Activated CD8-positive, alpha-beta T cell treated with anti-CD3 and anti-CD28 coated beads, Interleukin-2, amount 10 ng/mL, durations not matched to agents 7 days and 5 days (primary cell): ENCODE data around the gene CLIC3. TPM values are rescaled to one million over a fixed set of nuclear protein-coding genes. Genes with fewer than 3 reads are reported as not detected.

Experiments
- ATAC-seq: fragments of 150-1000 bp; cut with Tn5 transposase; one replicate; pipeline ENCODE4 v1.10.0; 2021; ENCODE audit warnings: moderate library complexity
- CTCF ChIA-PET: fragments of 350-600 bp; sonication (Branson Sonifier 250); formaldehyde crosslinking; loops from one replicate; lab custom pipeline; 2021; ENCODE audit warnings: antibody characterized with exemption; lab: Charles Lee
- POLR2A ChIA-PET: fragments of 350-600 bp; sonication (Branson Sonifier 250); formaldehyde crosslinking; loops from one replicate; lab custom pipeline; 2021; ENCODE audit warnings: antibody characterized with exemption; lab: Charles Lee
- DNase-seq: peaks from one replicate; pipeline ENCODE4 v3.0.0-alpha.2; 2020
- H3K27ac Mint-ChIP-seq: one replicate; pipeline ENCODE4 v1.8.0; 2021; ENCODE audit warnings: mild to moderate bottlenecking, mixed read lengths
- H3K27me3 Mint-ChIP-seq: one replicate; pipeline ENCODE4 v1.8.0; 2021; ENCODE audit warnings: low read depth, mixed read lengths
- H3K36me3 Mint-ChIP-seq: one replicate; pipeline ENCODE4 v1.8.0; 2021; ENCODE audit warnings: low read depth, mixed read lengths
- H3K4me1 Mint-ChIP-seq: one replicate; pipeline ENCODE4 v1.8.0; 2021; ENCODE audit warnings: low read depth, mixed read lengths
- H3K4me3 Mint-ChIP-seq: one replicate; pipeline ENCODE4 v1.8.0; 2021; ENCODE audit warnings: mild to moderate bottlenecking, mixed read lengths
- H3K9me3 Mint-ChIP-seq: one replicate; pipeline ENCODE4 v1.8.0; 2022; ENCODE audit warnings: mixed read lengths; ENCODE audit not compliant: insufficient read depth
- total RNA-seq, 2 experiments: library from RNA; stranded (reverse); gene quantifications; one replicate each; pipeline ENCODE4 v1.2.3, GENCODE V29; 2021

The CLIC3 gene
- total RNA-seq, 2 experiments from 2014 or later, result 3.6 to 4.8 TPM

DNA sequence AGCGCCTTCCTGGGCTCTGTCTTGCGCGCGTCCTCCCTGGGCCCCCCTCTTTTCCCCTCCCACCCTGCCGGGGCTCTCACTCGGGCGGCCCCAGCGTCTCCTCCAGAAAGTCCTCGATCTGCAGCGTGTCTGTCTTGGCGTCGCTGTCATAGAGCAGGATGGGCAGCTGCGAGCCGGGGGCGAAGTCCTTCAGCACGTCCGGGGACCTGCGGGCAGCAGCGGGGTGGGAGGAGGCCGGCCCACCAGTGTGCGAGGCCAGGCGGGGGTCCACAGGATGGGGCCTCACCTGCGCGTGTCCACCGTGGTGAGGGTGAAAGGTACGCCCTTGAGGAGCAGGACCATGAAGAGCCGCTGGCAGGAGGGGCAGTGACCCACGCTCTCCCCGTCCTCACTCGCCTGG lies 1.0 kb downstream of the CLIC3 start:
- Mint-ChIP-seq H3K9me3 (no peaks in the 10 kb centered on the region), H3K36me3 (peaks cover 10% of the 10 kb centered on the region), H3K4me1 (peaks cover 67% of the 10 kb centered on the region), H3K27me3 (no peaks in the 10 kb centered on the region), H3K4me3 (no peak overlapping the region), H3K27ac (no peak overlapping the region)
- ATAC-seq, result no peak
- no peak for DNase-seq
- POLR2A ChIA-PET, result interaction anchor here (1.0 kb wide), 1 partner anchor 85 kb away, joined by 3 read pairs; no protein-coding TSS in a partner anchor
- CTCF ChIA-PET, result interaction anchor here (0.9 to 5.8 kb wide), 6 partner anchors 32 to 153 kb away, joined by 3 to 43 read pairs (median 6); partner anchors contain the start of genes ABCA2, AJM1 and NPDC1

DNA sequence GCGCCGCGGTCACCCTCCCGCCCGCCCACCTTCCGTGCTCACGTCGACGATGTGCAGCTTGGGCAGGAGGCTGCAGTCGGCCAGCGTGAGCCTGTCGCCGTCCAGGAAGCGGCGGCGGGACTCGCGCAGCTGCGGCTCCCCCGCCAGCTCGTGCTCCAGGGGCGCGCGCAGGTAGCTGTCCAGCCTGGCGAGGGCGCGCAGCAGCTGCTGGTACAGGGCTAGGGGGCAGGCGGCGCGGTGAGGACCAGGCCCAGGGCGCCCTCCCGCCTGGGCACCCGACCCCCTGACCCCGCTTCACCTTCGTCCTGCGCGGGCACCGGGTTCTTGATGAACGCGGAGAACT lies 1.5 kb downstream of the CLIC3 start:
- H3K27ac Mint-ChIP-seq, result no peak overlapping the region
- peaks cover 4% of the 10 kb centered on the region for H3K27me3 Mint-ChIP-seq
- POLR2A ChIA-PET, result no interaction called here
- no peak for ATAC-seq
- no peak overlapping the region for H3K4me3 Mint-ChIP-seq
- peaks cover 10% of the 10 kb centered on the region for H3K36me3 Mint-ChIP-seq
- no peak for DNase-seq
- no peaks in the 10 kb centered on the region for H3K9me3 Mint-ChIP-seq
- peaks cover 62% of the 10 kb centered on the region for H3K4me1 Mint-ChIP-seq
- CTCF ChIA-PET, result no interaction called here

DNA sequence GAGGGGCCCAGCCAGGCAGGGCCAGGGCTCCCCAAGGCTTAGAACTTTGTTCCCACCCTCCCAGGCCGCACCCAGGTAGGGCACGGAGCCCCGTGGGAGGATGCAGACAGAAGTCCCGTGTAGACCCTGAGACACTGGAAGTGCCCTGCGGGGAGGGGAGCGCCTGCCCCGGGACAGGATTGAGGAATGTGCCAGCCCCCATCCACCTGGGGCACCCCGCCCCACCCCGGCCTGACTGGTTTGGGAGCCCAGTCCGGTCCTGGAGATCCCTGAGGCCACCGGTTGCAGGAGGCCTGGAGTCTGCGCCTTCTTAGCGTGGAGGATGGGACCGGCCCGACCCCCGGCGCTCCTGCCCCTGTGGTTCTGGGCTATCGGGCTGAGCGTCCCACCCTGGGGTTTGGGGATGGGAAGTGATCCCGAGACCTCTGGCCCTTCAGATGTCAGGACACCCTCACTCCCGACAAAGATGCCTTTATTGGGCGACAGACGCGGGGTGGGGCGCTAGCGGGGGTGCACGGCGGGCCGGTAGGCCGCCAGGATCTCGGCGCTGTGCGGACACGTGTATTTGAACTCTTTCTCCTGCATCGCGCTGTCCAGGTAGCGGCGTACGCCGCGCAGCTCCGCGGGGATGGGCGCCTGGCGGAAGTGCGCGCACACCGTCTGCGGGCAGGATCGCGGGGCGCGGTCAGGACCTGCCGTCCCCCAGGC lies 2.0 kb downstream of the CLIC3 start:
- Mint-ChIP-seq H3K9me3 (no peaks in the 10 kb centered on the region), H3K27ac (no peak overlapping the region), H3K4me3 (peak overlapping the region; percentile 84), H3K27me3 (peaks cover 7% of the 10 kb centered on the region), H3K4me1 (peaks cover 58% of the 10 kb centered on the region), H3K36me3 (peaks cover 10% of the 10 kb centered on the region)
- ATAC-seq (no peak), DNase-seq (no peak)
- ChIA-PET POLR2A (no interaction called here), CTCF (interaction anchor here (1.4 to 4.2 kb wide), 3 partner anchors 34 to 46 kb away, joined by 6 to 40 read pairs (median 28); partner anchors contain the start of gene ABCA2)

DNA sequence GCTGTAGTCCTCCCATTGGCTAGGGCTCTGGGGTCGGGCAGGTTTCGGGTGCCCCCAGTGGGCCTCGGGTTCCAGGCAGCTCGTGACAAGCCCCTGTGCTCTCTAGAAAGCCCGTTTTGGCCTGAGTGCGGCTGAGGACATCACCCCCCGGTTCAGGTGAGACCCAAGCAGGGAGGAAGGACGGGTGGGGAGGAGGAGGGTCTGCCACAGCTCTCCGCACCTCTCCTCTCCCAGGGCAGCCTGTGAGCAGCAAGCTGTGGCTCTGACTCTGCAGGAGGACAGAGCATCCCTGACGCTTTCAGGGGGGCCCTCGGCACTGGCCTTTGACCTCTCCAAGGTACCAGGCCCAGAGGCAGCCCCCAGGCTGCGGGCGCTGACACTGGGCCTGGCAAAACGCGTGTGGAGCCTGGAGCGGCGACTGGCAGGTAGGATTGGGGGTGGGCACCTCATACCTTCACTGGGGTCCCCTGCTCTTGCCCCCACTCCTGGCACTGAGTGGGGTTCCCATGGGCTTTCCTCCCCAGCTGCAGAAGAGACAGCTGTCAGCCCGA lies 3.5 kb downstream of the CLIC3 start:
- ATAC-seq, result no peak
- no peaks in the 10 kb centered on the region for H3K9me3 Mint-ChIP-seq
- peaks cover 10% of the 10 kb centered on the region for H3K36me3 Mint-ChIP-seq
- ChIA-PET POLR2A (interaction anchor here (0.6 to 1.9 kb wide), 5 partner anchors 11 to 476 kb away, joined by 3 to 7 read pairs (median 4); no protein-coding TSS in a partner anchor), CTCF (interaction anchor here (0.7 to 4.2 kb wide), 11 partner anchors 12 to 150 kb away, joined by 3 to 40 read pairs (median 5); partner anchors contain the start of genes ABCA2 and AJM1)
- peak overlapping the region; percentile 84 for H3K4me3 Mint-ChIP-seq
- H3K4me1 Mint-ChIP-seq, result peaks cover 44% of the 10 kb centered on the region
- H3K27ac Mint-ChIP-seq, result peak overlapping the region; percentile 87
- no peak for DNase-seq
- H3K27me3 Mint-ChIP-seq, result peaks cover 12% of the 10 kb centered on the region

DNA sequence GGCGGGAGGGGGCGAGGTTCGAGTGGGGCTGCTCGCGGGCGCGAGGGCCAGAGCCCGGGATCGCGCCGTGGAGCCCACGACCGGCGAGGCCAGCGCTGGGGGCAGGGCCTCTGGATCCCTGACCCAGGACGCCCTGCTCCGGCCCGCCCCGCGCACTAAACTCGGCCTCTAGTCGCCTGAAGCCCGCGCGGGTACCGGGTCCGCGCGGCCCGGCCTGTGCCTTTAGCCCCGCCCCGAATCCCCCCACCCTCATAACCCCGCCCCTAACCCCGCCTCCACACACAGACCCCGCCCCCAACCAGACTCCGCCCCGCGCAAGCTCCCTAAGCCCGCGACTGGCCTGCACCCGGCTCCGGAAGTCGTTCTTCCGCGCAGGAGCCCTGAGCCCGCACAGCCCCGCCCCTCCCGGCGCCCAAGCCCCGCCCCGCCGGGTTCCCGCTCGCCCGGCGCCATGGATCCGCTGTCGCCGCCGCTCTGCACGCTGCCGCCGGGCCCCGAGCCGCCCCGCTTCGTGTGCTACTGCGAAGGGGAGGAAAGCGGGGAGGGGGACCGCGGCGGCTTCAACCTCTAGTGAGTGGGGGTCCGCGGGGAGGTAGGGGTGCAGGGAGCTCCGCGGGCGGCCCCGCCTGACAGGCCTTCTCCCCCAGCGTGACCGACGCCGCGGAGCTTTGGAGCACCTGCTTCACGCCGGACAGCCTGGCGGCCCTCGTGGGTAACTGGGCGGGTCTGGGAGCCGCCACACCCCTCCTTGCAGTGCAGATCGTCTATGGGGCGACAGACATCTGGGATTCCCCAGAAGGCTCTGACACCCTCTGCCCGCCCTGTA lies 4.2 kb downstream of the CLIC3 start, which contains the start of gene PAXX:
PAXX (plus strand) TSS at position 430 of the 826 bp plus-strand sequence; CDS start at position 452, 22 bp downstream.
- Mint-ChIP-seq H3K4me1 (peaks cover 37% of the 10 kb centered on the region), H3K4me3 (peak within 1 kb of the TSS; percentile 84), H3K27me3 (peaks cover 15% of the 10 kb centered on the region), H3K27ac (peak within 1 kb of the TSS; percentile 87), H3K36me3 (peaks cover 10% of the 10 kb centered on the region), H3K9me3 (no peaks in the 10 kb centered on the region)
- ChIA-PET POLR2A (interaction anchor here (0.6 to 1.9 kb wide), 11 partner anchors 8 to 475 kb away, joined by 3 to 10 read pairs (median 4); no protein-coding TSS in a partner anchor), CTCF (interaction anchor here (0.6 to 4.2 kb wide), 12 partner anchors 8 to 265 kb away, joined by 3 to 40 read pairs (median 5); partner anchors contain the start of genes ABCA2 and AJM1)
- ATAC-seq, result peak; percentile 87
- peak; percentile 96 for DNase-seq

DNA sequence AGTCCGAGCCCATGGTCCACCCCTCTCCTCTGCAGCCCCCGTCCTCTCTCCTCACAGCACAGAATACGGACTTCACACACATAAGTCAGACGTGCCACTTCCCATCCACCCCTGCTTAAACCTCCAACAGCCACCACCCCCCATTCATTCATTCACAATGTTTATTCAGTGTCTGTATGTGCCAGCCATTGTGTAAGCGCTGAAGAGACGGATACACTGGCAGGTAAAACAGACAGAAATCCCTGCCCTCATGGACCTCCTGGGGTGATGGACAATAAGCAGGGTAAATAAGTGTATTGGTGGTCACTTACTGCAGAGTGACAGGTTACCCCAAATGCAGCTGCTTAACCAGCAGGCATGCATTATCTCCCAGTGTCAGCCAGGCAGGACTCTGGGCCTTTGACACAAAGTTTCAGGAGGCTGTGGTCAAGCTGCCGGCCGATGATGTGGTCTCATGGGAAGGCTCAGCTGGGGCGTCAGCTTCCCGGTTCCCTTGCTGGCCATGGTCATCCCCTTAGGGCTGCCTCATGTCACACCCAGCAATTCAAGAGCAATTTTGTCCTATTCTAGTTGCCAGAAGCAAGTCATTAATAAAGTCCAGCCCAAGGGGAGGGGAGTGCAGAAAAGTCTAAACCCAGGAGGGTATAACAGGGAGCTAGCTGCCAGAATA lies 6.0 kb downstream of the CLIC3 start:
- Mint-ChIP-seq H3K36me3 (peaks cover 10% of the 10 kb centered on the region), H3K4me3 (peak overlapping the region; percentile 12), H3K4me1 (peaks cover 22% of the 10 kb centered on the region), H3K9me3 (no peaks in the 10 kb centered on the region), H3K27me3 (peaks cover 22% of the 10 kb centered on the region), H3K27ac (peak overlapping the region; percentile 3)
- POLR2A ChIA-PET, result interaction anchor here (1.5 kb wide), 1 partner anchor 96 kb away, joined by 3 read pairs; no protein-coding TSS in a partner anchor
- ATAC-seq (no peak), DNase-seq (no peak)
- CTCF ChIA-PET, result interaction anchor here (0.7 to 4.2 kb wide), 4 partner anchors 10 to 261 kb away, joined by 3 to 40 read pairs (median 10); partner anchors contain the start of gene ABCA2

DNA sequence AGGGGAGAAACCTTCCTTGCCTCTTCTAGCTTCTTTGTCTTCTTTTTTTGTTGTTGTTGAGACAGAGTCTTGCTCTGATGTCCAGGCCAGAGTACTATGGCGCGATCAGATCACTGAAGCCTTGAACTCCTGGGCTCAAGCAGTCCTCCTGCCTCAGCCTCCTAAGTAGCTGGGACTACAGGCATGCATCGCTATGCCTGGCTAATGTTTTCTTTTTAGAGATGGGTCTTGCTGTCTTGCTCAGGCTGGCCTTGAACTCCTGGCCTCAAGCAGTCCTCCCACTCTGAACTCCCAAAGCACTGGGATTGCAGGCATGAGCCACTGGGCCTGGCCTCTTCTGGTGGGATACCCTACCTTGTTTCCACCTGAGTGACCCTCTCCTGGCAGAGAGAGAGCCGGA lies 7.5 kb downstream of the CLIC3 start:
- Mint-ChIP-seq H3K36me3 (peaks cover 7% of the 10 kb centered on the region), H3K4me3 (no peak overlapping the region), H3K27me3 (peaks cover 33% of the 10 kb centered on the region), H3K9me3 (no peaks in the 10 kb centered on the region), H3K27ac (no peak overlapping the region), H3K4me1 (peaks cover 18% of the 10 kb centered on the region)
- ATAC-seq (no peak), DNase-seq (no peak)
- CTCF ChIA-PET, result interaction anchor here (1.0 to 2.2 kb wide), 3 partner anchors 46 to 146 kb away, joined by 3 to 7 read pairs (median 6); partner anchors contain the start of gene AJM1
- POLR2A ChIA-PET, result interaction anchor here (0.8 kb wide), 1 partner anchor 37 kb away, joined by 3 read pairs; no protein-coding TSS in a partner anchor

DNA sequence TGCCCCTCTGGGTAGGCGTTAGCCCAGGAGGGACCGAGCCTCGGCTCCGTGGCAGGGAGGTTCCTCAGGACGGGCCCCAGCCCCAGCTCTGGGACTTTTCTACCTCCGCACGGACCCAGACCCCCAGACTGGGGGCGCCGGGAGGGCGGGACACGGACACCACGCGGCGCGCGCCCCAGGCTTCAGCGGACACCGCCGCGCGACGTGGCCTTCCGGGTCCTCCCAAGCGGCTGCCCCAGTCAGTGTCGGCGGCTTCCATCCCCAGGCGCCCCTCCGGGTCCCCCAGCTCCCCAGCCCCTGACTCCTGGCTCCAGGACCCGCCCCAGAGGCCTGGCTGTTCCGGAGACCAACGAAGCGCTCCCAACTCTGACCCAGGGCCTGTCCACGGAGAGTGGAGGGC lies 10.5 kb downstream of the CLIC3 start:
- ATAC-seq (no peak), DNase-seq (no peak)
- Mint-ChIP-seq H3K27ac (no peak overlapping the region), H3K27me3 (peaks cover 35% of the 10 kb centered on the region), H3K4me1 (peaks cover 2% of the 10 kb centered on the region), H3K9me3 (no peaks in the 10 kb centered on the region), H3K4me3 (no peak overlapping the region), H3K36me3 (no peaks in the 10 kb centered on the region)
- CTCF ChIA-PET, result no interaction called here
- POLR2A ChIA-PET, result no interaction called here

DNA sequence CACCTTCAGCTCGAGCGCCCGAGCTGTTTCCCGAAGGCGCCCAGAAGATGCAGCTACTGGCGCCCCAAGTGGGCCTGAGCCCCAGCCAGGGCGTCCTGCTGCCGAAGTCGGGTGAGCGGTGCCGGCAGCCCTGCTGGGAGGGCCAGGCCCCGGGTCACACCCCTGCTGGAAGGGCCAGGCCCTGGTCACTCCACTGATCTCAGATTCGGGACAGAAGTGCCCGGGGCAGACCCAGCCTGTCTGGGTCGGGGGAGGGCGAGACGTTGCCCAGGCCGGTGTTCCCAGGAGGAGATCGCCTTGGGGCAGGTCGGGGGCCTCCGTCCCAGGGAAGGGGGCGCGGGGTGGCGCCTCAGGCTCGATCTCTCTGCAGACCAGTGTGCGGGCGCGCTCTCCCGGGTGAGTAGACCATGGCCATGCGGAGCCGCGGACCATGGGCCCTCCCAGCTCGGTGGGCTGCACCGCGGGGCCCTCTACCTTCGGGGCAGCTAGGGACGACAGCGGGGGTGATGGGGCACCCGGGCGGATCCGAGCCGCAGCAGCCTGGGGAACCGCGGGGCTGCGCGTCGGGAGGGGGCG lies 11.3 kb downstream of the CLIC3 start:
- Mint-ChIP-seq H3K4me3 (no peak overlapping the region), H3K27ac (no peak overlapping the region), H3K36me3 (no peaks in the 10 kb centered on the region), H3K9me3 (no peaks in the 10 kb centered on the region), H3K27me3 (peaks cover 33% of the 10 kb centered on the region), H3K4me1 (no peaks in the 10 kb centered on the region)
- ChIA-PET CTCF (interaction anchor here (0.6 to 0.7 kb wide), 2 partner anchors 82 to 352 kb away, joined by 3 read pairs; no protein-coding TSS in a partner anchor), POLR2A (no interaction called here)
- DNase-seq (no peak), ATAC-seq (peak; percentile 35)

DNA sequence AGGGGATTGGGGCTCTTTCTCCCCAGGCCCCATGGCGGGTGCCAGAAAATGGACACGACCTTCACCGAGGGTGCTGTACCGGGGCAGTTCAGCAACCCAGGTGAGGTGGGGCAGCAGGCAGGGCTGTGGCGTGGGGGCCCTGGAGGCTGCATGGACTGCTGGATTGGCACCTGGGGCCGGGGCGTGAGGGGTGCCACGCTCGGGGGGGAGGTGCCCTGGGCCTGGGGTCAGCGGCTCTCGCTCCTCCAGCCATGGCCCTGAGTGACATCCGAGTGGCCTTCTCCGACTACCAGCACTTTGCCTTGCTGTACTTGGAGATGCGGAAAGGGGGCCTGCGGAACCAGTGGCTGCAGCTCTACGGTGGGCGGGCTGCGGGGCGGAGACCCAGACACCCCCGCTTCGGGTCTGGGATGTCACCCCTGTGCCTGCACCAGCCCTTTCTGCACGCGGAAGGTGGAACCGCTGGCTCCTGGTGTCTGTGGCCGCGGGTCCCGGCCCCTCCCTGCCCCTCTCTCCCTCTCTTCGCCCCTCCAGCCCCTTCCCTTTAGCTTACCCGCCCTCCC lies 11.8 kb downstream of the CLIC3 start:
- POLR2A ChIA-PET, result no interaction called here
- Mint-ChIP-seq H3K36me3 (no peaks in the 10 kb centered on the region), H3K9me3 (no peaks in the 10 kb centered on the region), H3K4me1 (no peaks in the 10 kb centered on the region), H3K27ac (no peak overlapping the region), H3K4me3 (no peak overlapping the region), H3K27me3 (peaks cover 28% of the 10 kb centered on the region)
- CTCF ChIA-PET, result interaction anchor here (0.6 to 0.7 kb wide), 2 partner anchors 83 to 352 kb away, joined by 3 read pairs; no protein-coding TSS in a partner anchor
- ATAC-seq (no peak), DNase-seq (no peak)
